ENCODE results near the gene GSTO1.

DNA sequence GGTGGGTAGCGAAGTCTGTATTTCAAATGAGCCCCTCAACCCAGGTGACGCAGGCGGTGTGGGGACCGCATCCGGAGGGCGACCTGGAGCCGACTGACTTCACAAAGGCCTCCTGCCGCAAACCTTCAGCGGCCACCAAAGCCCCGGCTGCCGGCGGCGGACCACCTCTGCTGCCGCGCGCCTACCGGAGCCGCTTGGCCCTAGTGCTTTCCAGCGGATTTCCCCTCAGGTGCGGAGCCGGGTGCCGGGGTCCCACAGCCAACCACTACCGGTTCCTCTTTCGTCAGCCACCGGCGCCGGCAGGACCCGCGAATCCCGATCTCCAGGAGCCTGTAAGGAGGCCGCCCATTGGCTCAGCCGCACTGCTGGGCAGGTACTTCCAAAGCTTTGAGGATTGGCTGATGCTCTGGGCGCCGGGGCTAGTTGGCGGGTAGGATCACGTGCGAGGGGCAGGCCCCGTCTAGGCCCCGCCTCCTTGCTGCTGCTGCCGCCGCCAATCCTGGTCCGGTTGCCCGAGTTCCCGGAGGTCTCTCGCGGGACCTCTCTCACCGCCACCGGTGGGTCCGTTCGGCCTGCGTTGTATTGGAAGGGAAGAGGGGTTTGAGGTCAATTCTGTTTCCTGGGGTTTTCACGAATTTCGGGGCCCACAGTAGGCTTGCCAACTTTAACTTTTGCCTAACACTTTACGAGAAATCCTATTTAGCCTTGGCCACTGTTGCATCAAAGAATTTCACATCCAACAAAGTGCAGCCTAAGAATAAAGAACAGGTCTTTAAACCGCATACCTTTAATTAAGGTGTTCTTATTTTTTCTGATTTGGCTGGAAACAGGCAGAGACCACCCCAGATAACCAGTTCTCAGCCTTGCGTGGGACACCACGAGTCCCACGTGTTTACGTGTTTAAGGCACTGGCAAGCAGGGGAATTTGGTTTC lies 14.3 kb downstream of the GSTO1 start, which contains the start of gene GSTO2:
- TF ChIP-seq, protein P1, sequence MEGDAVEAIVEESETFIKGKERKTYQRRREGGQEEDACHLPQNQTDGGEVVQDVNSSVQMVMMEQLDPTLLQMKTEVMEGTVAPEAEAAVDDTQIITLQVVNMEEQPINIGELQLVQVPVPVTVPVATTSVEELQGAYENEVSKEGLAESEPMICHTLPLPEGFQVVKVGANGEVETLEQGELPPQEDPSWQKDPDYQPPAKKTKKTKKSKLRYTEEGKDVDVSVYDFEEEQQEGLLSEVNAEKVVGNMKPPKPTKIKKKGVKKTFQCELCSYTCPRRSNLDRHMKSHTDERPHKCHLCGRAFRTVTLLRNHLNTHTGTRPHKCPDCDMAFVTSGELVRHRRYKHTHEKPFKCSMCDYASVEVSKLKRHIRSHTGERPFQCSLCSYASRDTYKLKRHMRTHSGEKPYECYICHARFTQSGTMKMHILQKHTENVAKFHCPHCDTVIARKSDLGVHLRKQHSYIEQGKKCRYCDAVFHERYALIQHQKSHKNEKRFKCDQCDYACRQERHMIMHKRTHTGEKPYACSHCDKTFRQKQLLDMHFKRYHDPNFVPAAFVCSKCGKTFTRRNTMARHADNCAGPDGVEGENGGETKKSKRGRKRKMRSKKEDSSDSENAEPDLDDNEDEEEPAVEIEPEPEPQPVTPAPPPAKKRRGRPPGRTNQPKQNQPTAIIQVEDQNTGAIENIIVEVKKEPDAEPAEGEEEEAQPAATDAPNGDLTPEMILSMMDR (IDR thresholded peaks at IDR 0.05; ENCODE audit: insufficient read depth, low read depth, low read length), result no peak
- TF ChIP-seq EZH2 (IDR thresholded peaks at IDR 0.05; ENCODE audit: insufficient read depth, low read length), result no peak

Measured in astrocyte (in vitro differentiated cells and primary cell).